SU-DHL-6 (cell line): ENCODE data around the gene ISY1.

Experiments
- H2AFZ ChIP-seq: fragments of 200-600 bp; sonication (generic); 2 replicates; pipeline ENCODE4 v1.6.1; 2014; ENCODE audit warnings: low read depth, mild to moderate bottlenecking, moderate library complexity, mixed read lengths, antibody characterized with exemption, low read length; ENCODE audit not compliant: severe bottlenecking
- H3F3A ChIP-seq: fragments of 200-600 bp; shearing (Covaris generic); 2 replicates; pipeline ENCODE4 v1.6.0; 2016; ENCODE audit warnings: antibody characterized with exemption, mild to moderate bottlenecking; ENCODE audit not compliant: insufficient read depth
- H3K27ac ChIP-seq: fragments of 200-600 bp; sonication (generic); 2 replicates; pipeline ENCODE4 v1.5.1; 2016; ENCODE audit warnings: low read depth, mild to moderate bottlenecking, low read length, moderate library complexity, mixed read lengths
- H3K27me3 ChIP-seq: fragments of 200-600 bp; sonication (generic), shearing (Covaris generic); 2 replicates; pipeline ENCODE4 v1.6.0; 2014; ENCODE audit warnings: mild to moderate bottlenecking, low read length
- H3K36me3 ChIP-seq: fragments of 200-600 bp; sonication (generic); 2 replicates; pipeline ENCODE4 v1.6.1; 2014; ENCODE audit warnings: mild to moderate bottlenecking, low read length, mixed read lengths
- H3K4me2 ChIP-seq: fragments of 300-600, 200-600 bp; shearing (Covaris generic), sonication (generic); 2 replicates; pipeline ENCODE4 v1.6.0; 2014; ENCODE audit warnings: low read length, low read depth, mild to moderate bottlenecking; ENCODE audit not compliant: poor library complexity, severe bottlenecking
- H3K4me3 ChIP-seq: fragments of 200-600 bp; sonication (generic); 2 replicates; pipeline ENCODE4 v1.5.1; 2014; ENCODE audit warnings: antibody characterized with exemption, low read length, mild to moderate bottlenecking, mixed read lengths; ENCODE audit not compliant: insufficient read depth, poor library complexity, severe bottlenecking
- H3K79me2 ChIP-seq: fragments of 200-600 bp; sonication (generic); 2 replicates; pipeline ENCODE4 v1.6.1; 2014; ENCODE audit warnings: mild to moderate bottlenecking, low read length, moderate library complexity; ENCODE audit not compliant: insufficient read depth
- H3K9ac ChIP-seq: fragments of 200-600 bp; sonication (generic); 2 replicates; pipeline ENCODE4 v1.7.0; 2014; ENCODE audit warnings: mild to moderate bottlenecking, low read length
- H3K9me2 ChIP-seq: fragments of 200-600 bp; sonication (generic); replicated peaks from 2 replicates; pipeline ENCODE4 v1.6.1; 2014; ENCODE audit warnings: low read length; ENCODE audit not compliant: insufficient read depth
- H3K9me3 ChIP-seq: fragments of 200-600 bp; sonication (generic); 2 replicates; pipeline ENCODE4 v1.6.1; 2014; ENCODE audit warnings: low read length, mixed read lengths; ENCODE audit not compliant: insufficient read depth
- H4K20me1 ChIP-seq: fragments of 200-600 bp; sonication (generic); 2 replicates; pipeline ENCODE4 v1.6.1; 2014; ENCODE audit warnings: low read depth, mild to moderate bottlenecking, antibody characterized with exemption, low read length, moderate library complexity, mixed read lengths
- CTCF ChIP-seq: fragments of 200-600 bp; sonication (generic); IDR thresholded peaks from one replicate; pipeline ENCODE4 v1.5.1; 2017; ENCODE audit warnings: antibody characterized with exemption, mild to moderate bottlenecking, low read length, moderate library complexity; ENCODE audit not compliant: insufficient read depth, poor library complexity, severe bottlenecking
- EZH2phosphoT487 ChIP-seq: fragments of 200-600 bp; sonication (generic), shearing (Covaris generic); conservative IDR thresholded peaks from 2 replicates; pipeline ENCODE4 v1.6.1; 2018; ENCODE audit warnings: mild to moderate bottlenecking, antibody characterized with exemption, low read length, moderate library complexity, mixed read lengths

Gene ISY1

DNA sequence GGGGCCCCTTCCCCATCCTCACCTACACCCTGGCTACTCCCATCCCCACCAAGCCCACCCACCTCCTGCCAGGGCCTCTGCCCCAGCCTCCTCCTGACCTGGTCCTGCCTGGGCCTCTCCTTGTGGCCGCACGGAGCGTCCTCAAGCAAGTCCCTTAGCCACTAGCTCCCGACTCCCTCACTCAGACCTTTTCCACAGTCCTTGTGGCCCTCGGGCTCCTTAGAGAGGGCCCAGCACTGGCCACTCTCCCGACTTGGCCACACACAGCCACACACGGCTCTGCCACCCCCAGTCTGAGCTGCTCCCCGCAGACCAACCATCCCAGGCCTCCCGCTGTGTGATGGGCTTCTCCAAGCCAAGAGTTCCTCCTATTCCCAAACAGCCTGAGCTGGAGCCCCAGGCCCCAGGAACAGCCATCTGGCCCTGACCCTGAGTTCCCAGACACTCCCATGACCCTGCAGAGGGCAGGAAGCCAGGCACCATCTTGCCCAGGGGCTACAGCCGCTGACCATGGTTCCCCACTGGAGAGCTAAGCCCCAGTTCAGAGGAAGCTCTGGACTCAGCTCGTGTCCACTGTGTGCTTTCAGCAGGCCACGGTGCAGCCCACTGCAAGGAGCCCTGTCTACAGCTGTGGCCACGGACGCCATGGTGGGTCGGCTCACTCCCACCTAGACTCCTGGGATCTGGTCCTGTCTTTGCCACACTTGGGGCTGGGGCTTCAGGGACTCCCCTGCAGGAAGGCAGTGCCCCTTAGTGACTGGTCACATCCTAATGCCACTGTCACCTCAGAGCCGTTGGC lies 32.3 kb downstream of the ISY1 start:
- Histone ChIP-seq H3K4me3 (no peak overlapping the region), H3K36me3 (peaks cover 3% of the 10 kb centered on the region; the same call in 1 of the 2 replicates), H3K9me3 (no peaks in the 10 kb centered on the region), H3K9ac (no peak overlapping the region), H4K20me1 (no peaks in the 10 kb centered on the region), H3K79me2 (no peaks in the 10 kb centered on the region), H2AFZ (no peak overlapping the region), H3K27ac (no peak overlapping the region), H3K27me3 (no peaks in the 10 kb centered on the region), H3K4me2 (no peak overlapping the region), H3K9me2 (no peaks in the 10 kb centered on the region), H3F3A (peaks cover 4% of the 10 kb centered on the region)
- TF ChIP-seq CTCF = no peak
- TF ChIP-seq EZH2phosphoT487 = no peak

- H3K4me3 ChIP-seq = no peak overlapping the region
- H3K27me3 ChIP-seq = no peaks in the 10 kb centered on the region
- H2AFZ ChIP-seq = no peak overlapping the region
- no peak overlapping the region for H3K27ac ChIP-seq
- no peak overlapping the region for H3K9ac ChIP-seq
- H3F3A ChIP-seq = peaks cover 11% of the 10 kb centered on the region
- TF ChIP-seq EZH2phosphoT487 (no peak), CTCF (no peak)
- H3K4me2 ChIP-seq = no peak overlapping the region
- no peaks in the 10 kb centered on the region for H3K9me2 ChIP-seq
- no peaks in the 10 kb centered on the region for H3K9me3 ChIP-seq
- no peaks in the 10 kb centered on the region for H4K20me1 ChIP-seq
- peaks cover 3% of the 10 kb centered on the region; the same call in 1 of the 2 replicates for H3K36me3 ChIP-seq
- no peaks in the 10 kb centered on the region for H3K79me2 ChIP-seq
Measured at GRCh38 chr3:129126726-129127280, 34.1 kb downstream of the ISY1 start.

- Histone ChIP-seq H3K4me2 (no peak overlapping the region), H3K9ac (no peak overlapping the region), H3K9me2 (no peaks in the 10 kb centered on the region), H3K9me3 (no peaks in the 10 kb centered on the region), H3K27me3 (no peaks in the 10 kb centered on the region), H3K4me3 (no peak overlapping the region), H4K20me1 (no peaks in the 10 kb centered on the region), H3K27ac (no peak overlapping the region), H3K79me2 (no peaks in the 10 kb centered on the region), H3K36me3 (no peaks in the 10 kb centered on the region), H2AFZ (no peak overlapping the region), H3F3A (peaks cover 11% of the 10 kb centered on the region)
- TF ChIP-seq EZH2phosphoT487 (no peak), CTCF (no peak)
Measured at GRCh38 chr3:129123314-129124060, 37.4 kb downstream of the ISY1 start.
